ENCODE measurements around the gene MED23. TPM values are rescaled to one million over a fixed set of nuclear protein-coding genes. Genes with fewer than 3 reads are reported as not detected.

Gene MED23
- total RNA-seq, 1 donor = 54.4 TPM

- H3K4me3 ChIP-seq (ENCODE audit: low read depth, low read length) = no peak within 1 kb of the TSS
- peak; percentile 41 for DNase-seq (ENCODE audit: low read depth)
- TF ChIP-seq CTCF (IDR thresholded peaks at IDR 0.05; ENCODE audit: insufficient read depth, low read depth, low read length) = no peak
Measured at GRCh38 chr6:131636880-131637792, 9.1 kb upstream of the MED23 start, which contains the start of gene ENPP3. ENPP3 (plus strand) TSS chr6:131637302; CDS start chr6:131637385, 83 bp downstream.

- DNase-seq (ENCODE audit: low read depth) = no peak
- no peak overlapping the region for H3K4me3 ChIP-seq (ENCODE audit: low read depth, low read length)
- no peak for TF ChIP-seq CTCF (IDR thresholded peaks at IDR 0.05; ENCODE audit: insufficient read depth, low read depth, low read length)
Measured at GRCh38 chr6:131635384-131636340, 7.6 kb upstream of the MED23 start.

GRCh38 chr6:131631625-131632289, 3.7 kb upstream of the MED23 start:
- no peak overlapping the region for H3K4me3 ChIP-seq (ENCODE audit: low read depth, low read length)
- TF ChIP-seq CTCF (IDR thresholded peaks at IDR 0.05; ENCODE audit: insufficient read depth, low read depth, low read length) = no peak
- DNase-seq (ENCODE audit: low read depth) = no peak

GRCh38 chr6:131629651-131630050, 1.6 kb upstream of the MED23 start:
- peak; percentile 5 for DNase-seq (ENCODE audit: low read depth)
- TF ChIP-seq CTCF (IDR thresholded peaks at IDR 0.05; ENCODE audit: insufficient read depth, low read depth, low read length) = no peak
- H3K4me3 ChIP-seq (ENCODE audit: low read depth, low read length) = no peak overlapping the region

GRCh38 chr6:131628726-131629125, 684 bp upstream of the MED23 start:
- TF ChIP-seq CTCF (IDR thresholded peaks at IDR 0.05; ENCODE audit: insufficient read depth, low read depth, low read length) = no peak
- H3K4me3 ChIP-seq (ENCODE audit: low read depth, low read length) = no peak overlapping the region
- peak; percentile 4 for DNase-seq (ENCODE audit: low read depth)

GRCh38 chr6:131615275-131615674, 12.8 kb downstream of the MED23 start:
- DNase-seq (ENCODE audit: low read depth) = no peak
- no peak for TF ChIP-seq CTCF (IDR thresholded peaks at IDR 0.05; ENCODE audit: insufficient read depth, low read depth, low read length)
- no peak overlapping the region for H3K4me3 ChIP-seq (ENCODE audit: low read depth, low read length)

Measured in fibroblast of villous mesenchyme (primary cell).